GM12878 (cell line): Measurements from ENCODE around the gene RNF43. TPM values are rescaled to one million over a fixed set of nuclear protein-coding genes. Genes with fewer than 3 reads are reported as not detected.

Source experiments
- ATAC-seq: fragments of 200-7000 bp; cut with Tn5 transposase; 3 replicates; pipeline ENCODE4 v1.9.1; 2020; ENCODE audit warnings: mild to moderate bottlenecking, moderate library complexity
- BruUV-seq: library from RNA; stranded (reverse); fragments of 400-500 nt; replicated peaks from 2 replicates; lab custom pipeline; 2021; lab: Mats Ljungman, UMichigan
- CTCF ChIA-PET: fragments of 300-600 bp; sonication (Branson Sonifier 250); formaldehyde crosslinking; extraction: SDS; loops from one replicate; lab custom pipeline; 2021; ENCODE audit warnings: inconsistent platforms; lab: Yijun Ruan, JAX
- POLR2A ChIA-PET: fragments of 350-600 bp; formaldehyde crosslinking; extraction: SDS; loops from one replicate; lab custom pipeline; 2021; ENCODE audit warnings: inconsistent platforms; lab: Charles Lee
- RAD21 ChIA-PET: fragments of 300-600 bp; sonication (Branson Sonifier 250); formaldehyde crosslinking; loops from one replicate; lab custom pipeline; 2023; ENCODE audit warnings: antibody characterized with exemption; ENCODE audit not compliant: unreplicated experiment; lab: Charles Lee
- SMC1A ChIA-PET: fragments of 300-600 bp; sonication (Branson Sonifier 250); formaldehyde crosslinking; loops from one replicate; lab custom pipeline; 2023; ENCODE audit not compliant: unreplicated experiment, uncharacterized antibody; lab: Charles Lee
- DNase-seq: peaks from one replicate; pipeline ENCODE4 v3.0.0-alpha.2; 2011; ENCODE audit warnings: low read depth, low spot score
- FAIRE-seq: peaks from 3 replicates; lab custom pipeline; 2011; peaks lifted over from hg19 to GRCh38; lab: Jason Lieb, UNC
- H2AFZ ChIP-seq: 2 replicates; pipeline ENCODE4 v1.6.0; 2011; ENCODE audit warnings: low read depth, low read length, control low read depth; ENCODE audit not compliant: control insufficient read depth
- H3K27ac ChIP-seq: 2 replicates; pipeline ENCODE4 v1.5.1; 2011; ENCODE audit warnings: control low read depth; ENCODE audit not compliant: control insufficient read depth, insufficient read depth
- H3K27me3 ChIP-seq, 2 experiments: replicated peaks in 1 of 2; 2 replicates each; pipeline versions ENCODE4 v1.6.0 to v1.6.1; 2011; ENCODE audit warnings: low read length in 1 of 2; ENCODE audit not compliant: control insufficient read depth in 2 of 2, insufficient read depth in 2 of 2
- H3K36me3 ChIP-seq, 2 experiments: 2 replicates each; pipeline ENCODE4 v1.5.1; 2011; ENCODE audit warnings: low read length in 1 of 2; ENCODE audit not compliant: control insufficient read depth in 2 of 2, insufficient read depth in 2 of 2
- H3K4me1 ChIP-seq: 2 replicates; pipeline ENCODE4 v1.6.1; 2011; ENCODE audit warnings: mild to moderate bottlenecking, low read length, moderate library complexity, mixed read lengths; ENCODE audit not compliant: control insufficient read depth, insufficient read depth
- H3K4me2 ChIP-seq: 2 replicates; pipeline ENCODE4 v1.6.0; 2011; ENCODE audit warnings: control low read depth; ENCODE audit not compliant: control insufficient read depth, insufficient read depth
- H3K4me3 ChIP-seq: fragments of 200-600 bp; sonication (generic); 2 replicates; pipeline ENCODE4 v1.5.1; 2016
- H3K79me2 ChIP-seq: 2 replicates; pipeline ENCODE4 v1.6.0; 2011; ENCODE audit warnings: low read length; ENCODE audit not compliant: control insufficient read depth, insufficient read depth
- H3K9ac ChIP-seq: 2 replicates; pipeline ENCODE4 v1.8.0; 2011; ENCODE audit warnings: low read length, control low read depth, mixed read lengths; ENCODE audit not compliant: control insufficient read depth, insufficient read depth
- H3K9me3 ChIP-seq: replicated peaks from 3 replicates; pipeline ENCODE4 v1.5.1; 2011; ENCODE audit warnings: mild to moderate bottlenecking, low read length; ENCODE audit not compliant: control insufficient read depth, insufficient read depth
- H4K20me1 ChIP-seq: 2 replicates; pipeline ENCODE4 v1.6.0; 2011; ENCODE audit not compliant: control insufficient read depth, insufficient read depth
- ATF7 ChIP-seq: fragments of 450-650 bp; IDR thresholded peaks from 2 replicates; pipeline ENCODE4 v1.6.1; 2016; ENCODE audit warnings: low read depth, mild to moderate bottlenecking
- BHLHE40 ChIP-seq, 2 experiments: fragments of 450-650 bp in 1 of 2; IDR thresholded peaks; 2 replicates each; pipeline ENCODE4 v1.6.1; 2011 to 2017; ENCODE audit warnings: low read depth in 2 of 2, borderline replicate concordance in 1 of 2, improper control_type of control experiment in 1 of 2, low read length in 1 of 2, mild to moderate bottlenecking in 1 of 2
- CREB1 ChIP-seq: IDR thresholded peaks from 2 replicates; pipeline ENCODE4 v1.6.1; 2012; ENCODE audit warnings: low read depth, mild to moderate bottlenecking, inconsistent platforms
- ELK1 ChIP-seq: IDR thresholded peaks from 2 replicates; pipeline ENCODE4 v1.6.1; 2012; ENCODE audit warnings: low read depth, low read length, improper control_type of control experiment
- EZH2 ChIP-seq: IDR thresholded peaks from 2 replicates; pipeline ENCODE4 v1.6.1; 2012; ENCODE audit warnings: low read depth, mild to moderate bottlenecking, control low read depth, inconsistent platforms, low read length, borderline replicate concordance; ENCODE audit not compliant: control insufficient read depth
- MEF2B ChIP-seq: fragments of 450-650 bp; IDR thresholded peaks from 2 replicates; pipeline ENCODE4 v1.6.1; 2018; ENCODE audit warnings: mild to moderate bottlenecking, moderate library complexity; ENCODE audit not compliant: partially characterized antibody, poor library complexity, severe bottlenecking
- NFIC ChIP-seq: IDR thresholded peaks from 2 replicates; pipeline ENCODE4 v1.6.1; 2012; ENCODE audit warnings: low read depth, mild to moderate bottlenecking, inconsistent platforms, low read length, moderate library complexity
- PAX8 ChIP-seq: fragments of 450-650 bp; IDR thresholded peaks from 2 replicates; pipeline ENCODE4 v1.6.1; 2017; ENCODE audit warnings: mild to moderate bottlenecking, moderate library complexity
- SIX5 ChIP-seq: IDR thresholded peaks from 2 replicates; pipeline ENCODE4 v1.6.1; 2011; ENCODE audit warnings: mild to moderate bottlenecking, low read depth, low read length, moderate library complexity; ENCODE audit not compliant: severe bottlenecking
- WGBS: methylation state at CpG from one replicate; pipeline ENCODE4 v1.1.6; 2016; ENCODE audit warnings: low lambda C conversion rate; ENCODE audit not compliant: insufficient replicate concordance, insufficient coverage; ENCODE audit errors: missing lambda C conversion rate; 5-methylcytosine and 5-hydroxymethylcytosine counted together
- in situ Hi-C: fragments of 300-500 bp; cut with MboI; formaldehyde crosslinking; loops from 9 replicates; pipeline ENCODE4 v1.14.3; 2018; ENCODE audit warnings: mixed read lengths
- intact Hi-C: fragments of 100-400 bp; cut with micrococcal nuclease; formaldehyde crosslinking; loops from one replicate; pipeline ENCODE4 v1.14.2; 2022; ENCODE audit not compliant: unreplicated experiment
- polyA plus RNA-seq, 11 experiments: library from polyadenylated mRNA; depleted of rRNA in 4 of 11; unstranded in 6 of 11; stranded (reverse) in 5 of 11; fragments of >200 nt; fragmentation: Nextera tagmentation in 4 of 11; fragmentation: Illumina TruSeq in 1 of 11; extraction: Ambion mirVana in 4 of 11; extraction: Trizol in 1 of 11; gene quantifications; 1 replicate in 1 of 11; 2 replicates in 10 of 11; pipeline versions ENCODE4 v1.2.1 to v1.2.3, GENCODE V29; 2011 to 2016; ENCODE audit warnings: inconsistent platforms in 2 of 11, missing spikeins in 2 of 11, low read depth in 1 of 11
- total RNA-seq, 4 experiments: library from RNA; depleted of rRNA in 3 of 4; stranded (reverse); fragments of >200 nt in 3 of 4; fragmentation: Illumina TruSeq in 1 of 4; extraction: Trizol in 1 of 4; gene quantifications; 2 replicates each; pipeline versions ENCODE4 v1.2.1 to v1.2.3, GENCODE V29; 2013 to 2021
- TF ChIP-seq, protein P1 (sequence below): fragments of 450-650 bp; IDR thresholded peaks from 2 replicates; pipeline ENCODE4 v1.6.1; 2017; ENCODE audit warnings: low read depth, mild to moderate bottlenecking, moderate library complexity

Gene RNF43
- total and polyA plus RNA-seq, 10 of the 15 experiments (the other 5 are each of a cell fraction or from before 2014, with no cell fraction given): 1.2 to 16.7 (median 5.5) TPM

- ATAC-seq (peak; percentile 90), DNase-seq (peak; percentile 44), FAIRE-seq (no peak)
- Histone ChIP-seq H3K9me3 (no peaks in the 10 kb centered on the region), H3K4me2 (peak overlapping the region; percentile 53), H3K27me3 (no peaks in the 10 kb centered on the region), H2AFZ (peak overlapping the region; percentile 65), H3K36me3 (no peaks in the 10 kb centered on the region; a peak in 2 of 4 replicates), H4K20me1 (no peaks in the 10 kb centered on the region), H3K27ac (peak overlapping the region; percentile 42; the same call in 1 of the 2 replicates), H3K4me1 (peaks cover 19% of the 10 kb centered on the region), H3K79me2 (peaks cover 4% of the 10 kb centered on the region), H3K9ac (no peak overlapping the region), H3K4me3 (no peak overlapping the region; the same call in 1 of the 2 replicates)
- ChIA-PET SMC1A (interaction anchor here (0.6 to 7.5 kb wide), 17 partner anchors 11 to 146 kb away, joined by 3 to 74 read pairs (median 4); partner anchors contain the start of genes RNF43 and SUPT4H1), CTCF (interaction anchor here (0.8 to 3.6 kb wide), 10 partner anchors 13 to 77 kb away, joined by 3 to 17 read pairs (median 4); partner anchors contain the start of genes RNF43 and SUPT4H1), RAD21 (interaction anchor here (0.7 to 8.4 kb wide), 8 partner anchors 10 to 40 kb away, joined by 3 to 70 read pairs (median 3); partner anchors contain the start of genes RNF43 and SUPT4H1), POLR2A (interaction anchor here (0.5 to 5.9 kb wide), 11 partner anchors 9 to 1125 kb away, joined by 3 to 29 read pairs (median 4); partner anchors contain the start of genes RNF43 and SUPT4H1)
- BruUV-seq: no TSS peak
- 1% methylated on average over 4 of the region's 4 CpGs for WGBS
- in situ Hi-C loops (no loop called here), intact Hi-C loops (loop anchor here (2.0 kb wide), 1 partner anchor 33 kb away; no protein-coding TSS in a partner anchor)
- TF ChIP-seq NFIC (no peak), PAX8 (no peak), SIX5 (no peak), MEF2B (peak; percentile 73), ELK1 (no peak), BHLHE40 (IDR thresholded peaks at IDR 0.05; ENCODE audit: borderline replicate concordance in 1 of 2, low read depth in 2 of 2, low read length in 1 of 2) (peak; percentile 52 to 80; a peak in 3 of 4 replicates), EZH2 (no peak), CREB1 (0 out of 2 replicates have a peak, but pooled peaks have one; percentile 11), ATF7 (peak; percentile 49)
- TF ChIP-seq, protein P1, sequence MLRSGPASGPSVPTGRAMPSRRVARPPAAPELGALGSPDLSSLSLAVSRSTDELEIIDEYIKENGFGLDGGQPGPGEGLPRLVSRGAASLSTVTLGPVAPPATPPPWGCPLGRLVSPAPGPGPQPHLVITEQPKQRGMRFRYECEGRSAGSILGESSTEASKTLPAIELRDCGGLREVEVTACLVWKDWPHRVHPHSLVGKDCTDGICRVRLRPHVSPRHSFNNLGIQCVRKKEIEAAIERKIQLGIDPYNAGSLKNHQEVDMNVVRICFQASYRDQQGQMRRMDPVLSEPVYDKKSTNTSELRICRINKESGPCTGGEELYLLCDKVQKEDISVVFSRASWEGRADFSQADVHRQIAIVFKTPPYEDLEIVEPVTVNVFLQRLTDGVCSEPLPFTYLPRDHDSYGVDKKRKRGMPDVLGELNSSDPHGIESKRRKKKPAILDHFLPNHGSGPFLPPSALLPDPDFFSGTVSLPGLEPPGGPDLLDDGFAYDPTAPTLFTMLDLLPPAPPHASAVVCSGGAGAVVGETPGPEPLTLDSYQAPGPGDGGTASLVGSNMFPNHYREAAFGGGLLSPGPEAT: peak; percentile 31; the same call in 1 of the 2 replicates
Observed at GRCh38 chr17:58382108-58382871, 35.0 kb downstream of the RNF43 start.
